ENCODE measurements around the gene CSDE1.
A peak's percentile ranks its signal among the peaks of the same experiment; 100 is the strongest.

Gene CSDE1

GRCh38 chr1:114700036-114700600 lies 57.7 kb downstream of the CSDE1 start:
- no peak for DNase-seq

GRCh38 chr1:114696810-114697209 lies 61.0 kb downstream of the CSDE1 start:
- no peak for DNase-seq

- DNase-seq, result no peak
These were observed 62.2 kb downstream of the CSDE1 start, which contains the start of gene AMPD1 for GRCh38 chr1:114695430-114696058. Gene AMPD1 (minus strand): TSS chr1:114695546. CDS start chr1:114695471, 75 bp downstream.

GRCh38 chr1:114694540-114695310 lies 63.1 kb downstream of the CSDE1 start:
- no peak for DNase-seq

DNA sequence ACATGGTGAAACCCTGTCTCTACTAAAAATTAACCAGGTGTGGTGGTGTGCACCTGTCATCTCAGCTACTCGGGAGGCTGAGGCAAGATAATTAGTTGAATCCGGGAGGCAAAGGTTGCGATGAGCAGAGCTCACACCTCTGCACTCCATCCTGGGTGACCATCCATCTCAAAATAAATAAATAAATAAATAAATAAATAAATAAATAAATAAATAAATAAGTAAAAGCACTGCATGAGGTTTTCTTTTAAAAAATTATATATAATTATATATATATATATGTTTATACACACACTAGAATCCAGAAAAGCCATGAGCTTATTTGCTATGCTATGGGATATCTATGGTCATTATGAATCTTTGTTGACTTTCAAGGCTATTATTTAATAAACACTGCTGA lies 64.8 kb downstream of the CSDE1 start:
- DNase-seq, result no peak

GRCh38 chr1:114691061-114691460 lies 66.7 kb downstream of the CSDE1 start:
- DNase-seq, result no peak

DNA sequence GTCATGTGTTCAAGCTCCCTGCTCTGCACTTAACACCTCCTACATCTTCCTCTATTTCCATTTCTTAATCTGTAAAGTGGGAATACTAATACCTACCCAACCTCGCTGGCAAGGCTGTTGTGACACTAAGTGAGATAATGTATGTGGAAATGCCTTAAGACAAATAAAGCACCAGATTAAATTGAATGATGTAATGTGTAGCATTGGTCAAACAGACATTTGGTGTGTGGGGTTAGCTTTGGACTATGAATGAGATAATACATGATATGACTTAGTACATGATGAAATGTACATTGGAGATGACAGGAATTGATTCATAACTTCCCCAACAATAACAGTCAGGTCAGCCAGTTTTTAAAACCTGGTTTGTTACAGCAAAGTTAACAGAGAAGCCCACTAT lies 67.6 kb downstream of the CSDE1 start:
- no peak for DNase-seq

GRCh38 chr1:114688526-114688925 lies 69.3 kb downstream of the CSDE1 start:
- no peak for DNase-seq

- no peak for DNase-seq
These were observed 71.9 kb downstream of the CSDE1 start for GRCh38 chr1:114685851-114686250.

DNA sequence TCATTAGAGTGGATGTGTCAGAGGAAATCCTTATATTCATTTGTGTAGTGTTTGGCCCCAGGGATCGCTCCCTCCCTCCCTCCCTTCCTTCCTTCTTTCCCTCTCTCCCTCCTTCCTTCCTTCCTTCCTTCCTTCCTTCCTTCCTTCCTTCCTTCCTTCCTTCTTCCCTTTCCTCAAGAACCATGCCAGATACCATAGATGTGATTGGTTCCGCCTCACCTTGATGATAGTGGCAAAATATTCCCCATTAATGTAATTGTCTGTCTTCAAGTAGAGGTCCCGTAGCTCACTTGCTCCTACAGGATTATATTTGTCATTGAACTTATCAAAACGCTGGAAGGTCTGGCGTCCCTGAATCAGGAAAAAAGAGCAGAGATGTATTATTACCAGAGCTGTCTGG lies 80.1 kb downstream of the CSDE1 start:
- DNase-seq, result no peak

DNA sequence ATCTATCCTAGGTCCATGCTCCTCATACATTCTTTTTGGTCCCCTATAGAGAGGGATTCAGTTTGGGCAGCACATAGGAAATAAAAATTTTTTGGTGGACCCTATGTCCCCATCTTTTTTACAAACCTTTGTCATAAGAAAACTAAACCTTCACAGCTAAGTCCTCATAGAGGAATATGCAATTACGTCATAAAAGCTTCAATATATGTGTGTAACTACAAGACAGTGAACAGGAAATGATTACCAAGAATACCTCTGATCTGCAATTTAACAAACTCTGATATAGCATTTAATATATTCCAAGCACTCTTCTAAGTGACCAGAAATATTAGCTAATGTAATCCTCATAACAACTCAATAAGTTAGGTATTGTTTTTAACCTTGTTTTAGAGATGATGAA lies 81.7 kb downstream of the CSDE1 start:
- no peak for DNase-seq

DNA sequence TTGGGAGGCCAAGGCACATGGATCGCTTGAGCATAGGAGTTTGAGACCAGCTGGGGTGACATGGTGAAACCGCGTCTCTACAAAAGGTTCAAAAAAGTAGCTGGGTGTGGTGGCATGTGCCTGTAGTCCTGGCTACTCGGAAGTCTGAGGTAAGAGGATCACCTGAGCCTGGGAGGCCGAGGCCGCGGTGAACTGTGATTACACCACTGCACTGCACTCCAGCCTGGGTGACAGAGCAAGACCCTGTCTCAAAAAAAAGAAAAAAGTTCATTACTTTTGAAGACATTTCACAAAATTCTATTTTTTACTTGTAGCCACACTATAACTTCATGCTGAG lies 85.9 kb downstream of the CSDE1 start:
- no peak for DNase-seq

GRCh38 chr1:114671011-114671938 lies 86.5 kb downstream of the CSDE1 start:
- DNase-seq, result peak in 1 of 2 donors; percentile 19

- DNase-seq, result peak; percentile 87 to 89
These were observed 87.4 kb downstream of the CSDE1 start for GRCh38 chr1:114670083-114671010.

GRCh38 chr1:114669562-114670082 lies 88.2 kb downstream of the CSDE1 start, which contains the start of gene DENND2C:
Gene DENND2C (minus strand): TSS chr1:114670049. CDS start chr1:114625984, 44,065 bp downstream.
- DNase-seq, result no peak

DNA sequence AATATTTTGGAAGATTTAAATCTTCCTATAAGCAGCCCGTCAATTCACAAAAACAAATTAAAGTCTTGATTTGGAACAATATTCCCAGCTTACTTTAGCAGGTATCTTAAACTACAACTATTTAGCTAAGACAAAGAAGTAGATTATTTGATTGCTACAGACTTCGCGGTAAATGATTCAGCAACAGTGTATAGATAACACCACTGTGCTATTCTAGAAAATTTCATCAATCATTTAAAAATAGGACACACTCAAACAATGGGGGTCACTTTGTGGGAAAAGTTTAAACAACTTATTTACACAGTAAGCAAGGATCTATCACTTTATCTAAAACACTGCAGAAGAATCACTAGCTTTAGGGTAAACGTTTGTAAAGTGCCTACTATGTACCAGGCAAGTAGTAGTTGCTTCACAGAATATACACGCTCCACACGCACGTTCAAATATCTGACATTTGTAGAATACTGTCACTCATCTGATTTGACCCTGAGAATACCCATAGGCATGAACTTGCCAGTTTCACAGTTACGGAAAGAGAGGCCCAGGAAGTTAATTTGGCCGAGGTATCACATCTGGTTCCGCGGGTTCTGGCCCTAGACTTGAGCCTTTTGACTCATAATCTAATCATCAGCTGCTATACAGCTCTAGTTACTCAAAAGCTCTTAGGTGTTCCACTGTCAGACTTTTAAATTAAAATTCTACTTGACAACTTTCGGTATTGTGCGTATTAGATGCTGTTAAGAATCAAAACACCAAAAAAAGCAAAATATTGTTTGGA lies 88.8 kb downstream of the CSDE1 start:
- no peak for DNase-seq

DNA sequence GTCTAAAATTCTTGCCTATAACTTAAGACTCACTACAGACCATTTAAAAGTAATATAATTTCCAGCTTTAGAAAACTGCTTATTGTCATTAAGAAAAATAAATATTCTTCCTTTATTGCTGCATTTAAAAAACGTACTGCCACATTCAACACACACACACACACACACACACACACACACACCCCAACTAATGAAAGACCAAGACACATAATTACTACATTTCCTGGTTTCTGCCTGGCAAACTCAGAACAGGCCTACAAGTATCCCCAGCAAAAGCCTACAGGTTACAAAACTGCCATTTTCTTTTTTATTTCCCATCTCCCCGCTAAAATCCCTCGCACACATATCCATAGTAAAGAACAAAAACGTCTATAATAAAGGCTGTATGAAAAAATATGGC lies 89.4 kb downstream of the CSDE1 start:
- DNase-seq, result no peak

DNA sequence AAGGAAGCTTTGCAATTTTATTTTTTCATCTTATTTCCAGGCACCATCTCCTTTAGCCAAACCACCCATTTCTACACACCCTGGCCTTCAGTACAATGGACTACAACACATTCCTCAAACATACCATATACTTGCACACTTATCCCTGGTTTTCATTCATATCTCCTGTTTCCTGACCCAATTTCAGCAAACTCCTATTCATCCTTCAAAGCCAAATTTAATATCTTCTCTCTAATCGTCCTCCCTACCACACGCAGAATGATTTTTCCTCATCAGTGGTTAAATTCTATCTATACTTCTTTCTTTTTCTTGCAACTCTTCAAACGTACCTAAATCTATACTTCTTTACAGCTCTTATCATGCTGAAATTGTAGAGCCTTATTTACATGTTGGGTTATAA lies 90.8 kb downstream of the CSDE1 start:
- no peak for DNase-seq
